A549 (cell line): ENCODE measurements around the gene DSTYK. TPM values are rescaled to one million over a fixed set of nuclear protein-coding genes. Genes with fewer than 3 reads are reported as not detected.

Experiments used
- ATAC-seq, 2 experiments: fragments of 200-7000 bp in 1 of 2; fragments of >200 bp in 1 of 2; cut with Nextera tagmentation in 1 of 2; cut with Tn5 transposase in 1 of 2; 3 replicates each; pipeline versions ENCODE4 v1.8.0 to v1.9.1; 2018 to 2020; ENCODE audit warnings: mild to moderate bottlenecking in 1 of 2, moderate library complexity in 1 of 2
- CTCF ChIA-PET: fragments of 300-600 bp; sonication (Branson Sonifier 250); formaldehyde crosslinking; extraction: SDS; loops from one replicate; lab custom pipeline; 2021; ENCODE audit warnings: antibody characterized with exemption, inconsistent platforms; lab: Yijun Ruan, JAX
- POLR2A ChIA-PET: fragments of 350-600 bp; formaldehyde crosslinking; extraction: SDS; loops from one replicate; lab custom pipeline; 2021; ENCODE audit warnings: antibody characterized with exemption, inconsistent platforms; lab: Yijun Ruan, JAX
- DNase-seq, 2 experiments: peaks; one replicate each; pipeline versions ENCODE4 v3.0.0 to v3.0.0-alpha.2; 2011 to 2016; ENCODE audit warnings: low read depth in 1 of 2, low spot score in 1 of 2
- FAIRE-seq: peaks from 2 replicates; lab custom pipeline; 2011; peaks lifted over from hg19 to GRCh38; lab: Jason Lieb, UNC
- H3K27ac ChIP-seq, 2 experiments: fragments of >200 bp; sonication (Bioruptor Twin); formaldehyde crosslinking; 3 replicates each; pipeline ENCODE4 v1.5.1; 2016 to 2017
- H3K4me1 ChIP-seq: fragments of >200 bp; sonication (Bioruptor Twin); formaldehyde crosslinking; 3 replicates; pipeline ENCODE4 v1.6.1; 2016
- H3K4me2 ChIP-seq: fragments of >200 bp; sonication (Bioruptor Twin); formaldehyde crosslinking; 3 replicates; pipeline ENCODE4 v1.6.1; 2016
- H3K4me3 ChIP-seq: fragments of >200 bp; sonication (Bioruptor Twin); formaldehyde crosslinking; 3 replicates; pipeline ENCODE4 v1.5.1; 2016
- H3K9me3 ChIP-seq: fragments of >200 bp; sonication (Bioruptor Twin); formaldehyde crosslinking; 3 replicates; pipeline ENCODE4 v1.6.1; 2016
- BCL3 ChIP-seq: fragments of >200 bp; sonication (Bioruptor Twin); formaldehyde crosslinking; IDR thresholded peaks from 3 replicates; pipeline ENCODE4 v1.6.1; 2016
- BHLHE40 ChIP-seq: IDR thresholded peaks from 2 replicates; pipeline ENCODE4 v1.6.1; 2012; ENCODE audit warnings: low read depth, low read length, inconsistent platforms
- CEBPB ChIP-seq, 2 experiments: fragments of >200 bp in 1 of 2; sonication (Bioruptor Twin) in 1 of 2; formaldehyde crosslinking in 1 of 2; IDR thresholded peaks; 2 replicates each; pipeline ENCODE4 v1.6.1; 2012 to 2016
- CTCF ChIP-seq: fragments of >200 bp; sonication (Bioruptor Twin); formaldehyde crosslinking; IDR thresholded peaks from 3 replicates; pipeline ENCODE4 v1.5.1; 2016
- E2F6 ChIP-seq: IDR thresholded peaks from 2 replicates; pipeline ENCODE4 v1.6.1; 2012; ENCODE audit warnings: low read depth, borderline replicate concordance
- ELK1 ChIP-seq: fragments of 150-350 bp; IDR thresholded peaks from 2 replicates; pipeline ENCODE4 v1.6.1; 2014; ENCODE audit warnings: low read depth, mild to moderate bottlenecking, low read length
- ESRRA ChIP-seq: fragments of 150-350 bp; IDR thresholded peaks from 2 replicates; pipeline ENCODE4 v1.6.1; 2014; ENCODE audit warnings: mild to moderate bottlenecking, low read length, borderline replicate concordance
- GATA3 ChIP-seq: IDR thresholded peaks from 2 replicates; pipeline ENCODE4 v1.6.1; 2012; ENCODE audit warnings: borderline replicate concordance
- HES2 ChIP-seq: fragments of >200 bp; sonication (Bioruptor Twin); formaldehyde crosslinking; IDR thresholded peaks from 2 replicates; pipeline ENCODE4 v1.6.1; 2016
- HOXB5 ChIP-seq: fragments of 250-450 bp; sonication (Bioruptor Pico); IDR thresholded peaks from 2 replicates; pipeline ENCODE4 v1.5.0; 2020; ENCODE audit warnings: mild to moderate bottlenecking, moderate library complexity
- NPAS2 ChIP-seq: fragments of 250-450 bp; sonication (Bioruptor Pico); IDR thresholded peaks from 2 replicates; pipeline ENCODE4 v1.8.0; 2022; ENCODE audit warnings: mild to moderate bottlenecking, moderate library complexity, borderline replicate concordance
- NR3C1 ChIP-seq: fragments of >200 bp; sonication (Bioruptor Twin); formaldehyde crosslinking; IDR thresholded peaks from 3 replicates; pipeline ENCODE4 v1.6.1; 2017
- PBX3 ChIP-seq: IDR thresholded peaks from 2 replicates; pipeline ENCODE4 v1.6.1; 2012
- PHF8 ChIP-seq: fragments of 200-600 bp; sonication (generic); IDR thresholded peaks from 2 replicates; pipeline ENCODE4 v1.6.1; 2016; ENCODE audit warnings: low read depth, mild to moderate bottlenecking, antibody characterized with exemption, moderate library complexity, borderline replicate concordance
- POLR2A ChIP-seq: IDR thresholded peaks from 2 replicates; pipeline ENCODE4 v1.6.1; 2012; ENCODE audit warnings: mild to moderate bottlenecking, low read length
- RAD21 ChIP-seq, 2 experiments: fragments of >200 bp in 1 of 2; sonication (Bioruptor Twin) in 1 of 2; formaldehyde crosslinking in 1 of 2; IDR thresholded peaks in 1 of 2; conservative IDR thresholded peaks in 1 of 2; 2 replicates in 1 of 2; 3 replicates in 1 of 2; pipeline ENCODE4 v1.6.1; 2012 to 2018; ENCODE audit warnings: inconsistent platforms in 1 of 2
- RARB ChIP-seq: fragments of 250-450 bp; sonication (Bioruptor Pico); IDR thresholded peaks from 2 replicates; pipeline ENCODE4 v1.8.0; 2021; ENCODE audit warnings: mild to moderate bottlenecking, moderate library complexity
- REST ChIP-seq: fragments of 200-600 bp; sonication (generic); IDR thresholded peaks from 2 replicates; pipeline ENCODE4 v1.6.1; 2016; ENCODE audit warnings: antibody characterized with exemption, mild to moderate bottlenecking, moderate library complexity
- SMC3 ChIP-seq: fragments of >200 bp; sonication (Bioruptor Twin); formaldehyde crosslinking; IDR thresholded peaks from 3 replicates; pipeline ENCODE4 v1.6.1; 2018; ENCODE audit warnings: inconsistent platforms
- ZC3H11A ChIP-seq: fragments of 450-650 bp; IDR thresholded peaks from 2 replicates; pipeline ENCODE4 v1.6.1; 2014; ENCODE audit warnings: antibody characterized with exemption, mild to moderate bottlenecking
- ZNF302 ChIP-seq: fragments of 250-450 bp; sonication (Bioruptor Pico); IDR thresholded peaks from 2 replicates; pipeline ENCODE4 v1.9.0; 2021; ENCODE audit warnings: inconsistent platforms, mild to moderate bottlenecking, moderate library complexity
- WGBS: methylation state at CpG from one replicate; pipeline ENCODE4 v1.1.6; 2017; ENCODE audit errors: missing lambda C conversion rate; 5-methylcytosine and 5-hydroxymethylcytosine counted together
- polyA plus RNA-seq, 4 experiments: library from polyadenylated mRNA; depleted of rRNA in 3 of 4; stranded (reverse); fragments of >200 nt; fragmentation: RNase III in 1 of 4; extraction: RNeasy Plus Mini Kit Qiagen cat#74134 plus additional on column Dnase treatment in 1 of 4; gene quantifications; 2 replicates in 3 of 4; 3 replicates in 1 of 4; pipeline ENCODE4 v1.2.3, GENCODE V29; 2011 to 2017

Gene DSTYK
- polyA plus RNA-seq, 2 of the 4 experiments (the other 2 are of a cell fraction), result 8.6 to 9.0 TPM

- ATAC-seq (peak; percentile 45 to 49; a peak in 5 of 6 replicates), DNase-seq (no peak), FAIRE-seq (no peak)
- ChIA-PET CTCF (interaction anchor here (0.6 to 5.9 kb wide), 19 partner anchors 12 to 148 kb away, joined by 3 to 56 read pairs (median 5); partner anchors contain the start of gene TMCC2), POLR2A (interaction anchor here (1.5 to 1.8 kb wide), 2 partner anchors 19 to 105 kb away, joined by 4 to 9 read pairs; partner anchors contain the start of gene TMCC2)
- WGBS, result 4% methylated on average over 9 of the region's 9 CpGs
- Histone ChIP-seq H3K4me3 (peak overlapping the region; percentile 92), H3K9me3 (no peaks in the 10 kb centered on the region), H3K4me2 (peak overlapping the region; percentile 91), H3K27ac (peak overlapping the region; percentile 89 to 96), H3K4me1 (peaks cover 21% of the 10 kb centered on the region)
- TF ChIP-seq BCL3 (no peak), POLR2A (no peak), NR3C1 (no peak), ZNF302 (CRISPR knock-in tag) (no peak), BHLHE40 (no peak), PHF8 (peak; percentile 38; the same call in 1 of the 2 replicates), GATA3 (no peak), ESRRA (no peak), CTCF (peak; percentile 25; the same call in 1 of the 3 replicates), HES2 (no peak), RARB (CRISPR knock-in tag) (no peak), ZC3H11A (no peak), NPAS2 (CRISPR knock-in tag) (no peak), E2F6 (no peak)
Measured at GRCh38 chr1:205122489-205122882, 89.0 kb downstream of the DSTYK start.

- Histone ChIP-seq H3K4me2 (peak within 1 kb of the TSS; percentile 91), H3K27ac (peak within 1 kb of the TSS; percentile 89 to 96), H3K4me1 (peaks cover 21% of the 10 kb centered on the region), H3K4me3 (peak within 1 kb of the TSS; percentile 92), H3K9me3 (no peaks in the 10 kb centered on the region)
- POLR2A ChIA-PET, result interaction anchor here (0.6 to 1.8 kb wide), 12 partner anchors 9 to 145 kb away, joined by 3 to 5 read pairs (median 4); partner anchors contain the start of gene TMCC2
- peak; percentile 51 for FAIRE-seq
- CTCF ChIA-PET, result interaction anchor here (0.6 to 5.9 kb wide), 36 partner anchors 11 to 149 kb away, joined by 3 to 56 read pairs (median 4); partner anchors contain the start of genes DSTYK and TMCC2
- ATAC-seq, result peak; percentile 100
- WGBS, result 1% methylated on average over 46 of the region's 46 CpGs
- DNase-seq, result peak; percentile 98 to 99
- no peak for TF ChIP-seq ELK1
- TF ChIP-seq CEBPB (IDR thresholded peaks at IDR 0.05), result peak in 1 of 2 experiments; percentile 30; a peak in 1 of 4 replicates
- TF ChIP-seq SMC3, result peak; percentile 76
- peak; percentile 88 for TF ChIP-seq CTCF
- 0 out of 2 replicates have a peak, but pooled peaks have one; percentile 11 for TF ChIP-seq REST
- 0 out of 2 replicates have a peak, but pooled peaks have one; percentile 79 for TF ChIP-seq HOXB5 (CRISPR knock-in tag)
- TF ChIP-seq PBX3, result peak; percentile 78; the same call in 1 of the 2 replicates
- TF ChIP-seq RAD21 (conservative IDR thresholded peaks at IDR 0.05 in 1 of 2, IDR thresholded peaks at IDR 0.05 in 1 of 2), result peak; percentile 64 to 67
Measured at GRCh38 chr1:205121660-205122488, 89.6 kb downstream of the DSTYK start, which contains the start of gene RBBP5. Gene RBBP5, minus strand, starts transcription at chr1:205121978. Its CDS starts 105 bp downstream, at chr1:205121873.
